ENCODE data around the gene SLC9A1.

The SLC9A1 gene

DNA sequence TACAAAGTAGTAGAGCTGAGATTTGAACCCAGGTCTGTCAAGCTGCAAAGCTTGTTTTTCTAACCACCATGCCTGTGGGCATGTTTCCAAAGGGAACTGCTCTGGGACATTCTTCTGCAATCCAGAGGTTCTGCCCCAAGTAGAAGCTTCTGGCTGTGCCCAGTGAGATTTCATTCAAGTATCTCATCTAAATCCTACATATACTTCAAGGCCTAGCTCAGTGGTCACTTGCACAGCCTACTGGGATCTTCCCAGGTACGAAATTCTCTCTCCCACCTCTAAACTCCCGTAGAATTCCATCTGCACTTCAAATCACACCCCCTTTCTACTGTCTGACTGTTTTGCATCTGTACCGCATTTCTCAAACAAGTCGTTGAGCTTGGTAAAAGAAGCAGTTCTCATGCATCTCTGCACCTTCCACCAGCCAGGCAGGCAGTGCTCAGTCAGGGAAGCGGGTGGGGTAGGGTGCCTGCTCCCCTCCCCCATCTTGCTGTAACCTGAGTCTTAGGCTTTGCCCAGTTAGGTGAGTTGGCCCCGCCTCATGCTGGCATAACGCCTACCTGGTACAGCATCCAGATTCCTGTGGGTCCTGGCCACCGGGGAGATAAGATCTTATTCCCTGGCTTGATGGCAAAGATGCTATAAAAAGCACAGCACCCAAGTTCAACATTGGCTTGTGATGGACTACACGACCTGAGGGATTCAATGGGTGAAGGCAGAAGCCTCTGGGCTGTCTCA, 13.5 kb downstream of the SLC9A1 start:
- Histone ChIP-seq H3K27ac (peak overlapping the region; percentile 51), H3K4me1 (peaks cover 15% of the 10 kb centered on the region), H3K9ac (no peak overlapping the region), H3K4me2 (ENCODE audit: low read length) (peak overlapping the region; percentile 28), H3K9me3 (ENCODE audit: control insufficient read depth, low read length) (no peaks in the 10 kb centered on the region), H2AFZ (no peak overlapping the region), H3K36me3 (ENCODE audit: control insufficient read depth, insufficient read depth, low read length) (no peaks in the 10 kb centered on the region), H3K79me2 (peaks cover 11% of the 10 kb centered on the region), H3K4me3 (ENCODE audit: low read depth, low read length) (no peak overlapping the region), H3K27me3 (ENCODE audit: control insufficient read depth, insufficient read depth, low read length) (no peaks in the 10 kb centered on the region)
- TF ChIP-seq, protein P1, sequence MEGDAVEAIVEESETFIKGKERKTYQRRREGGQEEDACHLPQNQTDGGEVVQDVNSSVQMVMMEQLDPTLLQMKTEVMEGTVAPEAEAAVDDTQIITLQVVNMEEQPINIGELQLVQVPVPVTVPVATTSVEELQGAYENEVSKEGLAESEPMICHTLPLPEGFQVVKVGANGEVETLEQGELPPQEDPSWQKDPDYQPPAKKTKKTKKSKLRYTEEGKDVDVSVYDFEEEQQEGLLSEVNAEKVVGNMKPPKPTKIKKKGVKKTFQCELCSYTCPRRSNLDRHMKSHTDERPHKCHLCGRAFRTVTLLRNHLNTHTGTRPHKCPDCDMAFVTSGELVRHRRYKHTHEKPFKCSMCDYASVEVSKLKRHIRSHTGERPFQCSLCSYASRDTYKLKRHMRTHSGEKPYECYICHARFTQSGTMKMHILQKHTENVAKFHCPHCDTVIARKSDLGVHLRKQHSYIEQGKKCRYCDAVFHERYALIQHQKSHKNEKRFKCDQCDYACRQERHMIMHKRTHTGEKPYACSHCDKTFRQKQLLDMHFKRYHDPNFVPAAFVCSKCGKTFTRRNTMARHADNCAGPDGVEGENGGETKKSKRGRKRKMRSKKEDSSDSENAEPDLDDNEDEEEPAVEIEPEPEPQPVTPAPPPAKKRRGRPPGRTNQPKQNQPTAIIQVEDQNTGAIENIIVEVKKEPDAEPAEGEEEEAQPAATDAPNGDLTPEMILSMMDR (IDR thresholded peaks at IDR 0.05) = no peak

DNA sequence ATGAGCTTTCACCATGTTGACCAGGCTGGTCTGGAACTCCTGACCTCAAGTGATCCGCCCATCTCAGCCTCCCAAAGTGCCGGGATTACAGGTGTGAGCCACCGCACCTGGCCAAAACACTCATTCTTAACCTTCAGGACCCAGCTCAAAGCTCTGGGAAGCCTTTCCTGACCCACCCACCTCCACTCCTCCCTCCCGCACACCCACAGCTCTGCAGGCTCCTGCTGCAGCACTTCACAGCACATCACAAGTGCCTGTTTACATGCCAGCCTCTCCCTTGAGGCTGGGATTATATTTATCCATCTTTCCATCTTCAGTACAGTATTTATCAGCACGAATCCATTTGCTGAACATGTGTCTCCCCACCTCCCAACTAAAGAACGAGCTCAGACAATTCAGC, 14.9 kb downstream of the SLC9A1 start:
- TF ChIP-seq, protein P1 (IDR thresholded peaks at IDR 0.05) = no peak
- H2AFZ ChIP-seq = no peak overlapping the region
- H3K4me1 ChIP-seq = peaks cover 15% of the 10 kb centered on the region
- no peak overlapping the region for H3K4me3 ChIP-seq (ENCODE audit: low read depth, low read length)
- no peaks in the 10 kb centered on the region for H3K9me3 ChIP-seq (ENCODE audit: control insufficient read depth, low read length)
- H3K9ac ChIP-seq = no peak overlapping the region
- H3K36me3 ChIP-seq (ENCODE audit: control insufficient read depth, insufficient read depth, low read length) = no peaks in the 10 kb centered on the region
- H3K4me2 ChIP-seq (ENCODE audit: low read length) = no peak overlapping the region
- no peak overlapping the region for H3K27ac ChIP-seq
- H3K79me2 ChIP-seq = peaks cover 11% of the 10 kb centered on the region
- no peaks in the 10 kb centered on the region for H3K27me3 ChIP-seq (ENCODE audit: control insufficient read depth, insufficient read depth, low read length)

DNA sequence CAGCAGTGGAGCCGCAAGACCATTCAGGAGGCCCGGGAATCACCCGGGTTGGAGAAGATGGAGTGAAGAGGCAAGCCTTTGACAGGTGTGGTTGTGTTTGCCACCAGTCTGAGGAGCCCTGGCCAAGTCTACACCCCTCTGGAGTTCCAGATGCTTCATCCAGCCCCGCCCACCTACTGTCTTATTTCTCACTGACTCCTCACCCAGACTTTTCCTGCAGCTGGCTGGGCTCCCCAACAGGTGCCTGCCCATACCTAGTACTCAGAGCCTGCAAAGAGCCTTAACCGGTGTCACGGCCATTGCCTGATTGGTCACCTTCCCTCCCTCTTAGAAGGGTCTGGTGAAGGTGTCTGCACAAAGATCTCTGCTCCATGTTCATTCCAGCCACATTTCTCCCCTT, 16.0 kb downstream of the SLC9A1 start:
- TF ChIP-seq, protein P1 (IDR thresholded peaks at IDR 0.05) = no peak
- Histone ChIP-seq H3K27ac (no peak overlapping the region), H2AFZ (no peak overlapping the region), H3K4me3 (ENCODE audit: low read depth, low read length) (no peak overlapping the region), H3K36me3 (ENCODE audit: control insufficient read depth, insufficient read depth, low read length) (no peaks in the 10 kb centered on the region), H3K4me2 (ENCODE audit: low read length) (no peak overlapping the region), H3K79me2 (peaks cover 15% of the 10 kb centered on the region), H3K4me1 (peaks cover 15% of the 10 kb centered on the region), H3K9me3 (ENCODE audit: control insufficient read depth, low read length) (no peaks in the 10 kb centered on the region), H3K9ac (no peak overlapping the region), H3K27me3 (ENCODE audit: control insufficient read depth, insufficient read depth, low read length) (no peaks in the 10 kb centered on the region)

DNA sequence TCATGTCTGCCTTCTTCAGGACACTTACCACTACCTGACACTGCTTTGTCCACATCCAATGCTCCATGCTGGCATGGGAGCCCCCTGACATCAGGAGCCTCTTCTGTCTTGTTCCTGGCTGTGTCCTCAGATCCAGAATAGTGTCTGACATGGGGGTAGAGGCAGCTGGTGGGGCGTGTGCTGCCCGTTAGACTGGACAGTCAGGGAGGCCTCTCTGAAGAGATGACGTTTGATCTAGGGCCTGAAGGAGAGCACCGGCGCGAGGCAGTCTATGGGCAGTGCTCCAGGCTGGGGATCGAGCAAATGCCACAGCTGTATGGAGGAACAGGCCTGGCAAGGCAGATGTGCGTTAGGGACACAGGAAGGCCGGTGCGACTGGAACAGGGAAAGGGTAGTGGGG, 16.6 kb downstream of the SLC9A1 start:
- Histone ChIP-seq H3K9me3 (ENCODE audit: control insufficient read depth, low read length) (no peaks in the 10 kb centered on the region), H3K4me1 (peaks cover 15% of the 10 kb centered on the region), H3K27ac (no peak overlapping the region), H3K79me2 (peaks cover 15% of the 10 kb centered on the region), H3K4me2 (ENCODE audit: low read length) (no peak overlapping the region), H2AFZ (no peak overlapping the region), H3K36me3 (ENCODE audit: control insufficient read depth, insufficient read depth, low read length) (no peaks in the 10 kb centered on the region), H3K27me3 (ENCODE audit: control insufficient read depth, insufficient read depth, low read length) (no peaks in the 10 kb centered on the region), H3K4me3 (ENCODE audit: low read depth, low read length) (no peak overlapping the region), H3K9ac (no peak overlapping the region)
- TF ChIP-seq, protein P1 (IDR thresholded peaks at IDR 0.05) = no peak

DNA sequence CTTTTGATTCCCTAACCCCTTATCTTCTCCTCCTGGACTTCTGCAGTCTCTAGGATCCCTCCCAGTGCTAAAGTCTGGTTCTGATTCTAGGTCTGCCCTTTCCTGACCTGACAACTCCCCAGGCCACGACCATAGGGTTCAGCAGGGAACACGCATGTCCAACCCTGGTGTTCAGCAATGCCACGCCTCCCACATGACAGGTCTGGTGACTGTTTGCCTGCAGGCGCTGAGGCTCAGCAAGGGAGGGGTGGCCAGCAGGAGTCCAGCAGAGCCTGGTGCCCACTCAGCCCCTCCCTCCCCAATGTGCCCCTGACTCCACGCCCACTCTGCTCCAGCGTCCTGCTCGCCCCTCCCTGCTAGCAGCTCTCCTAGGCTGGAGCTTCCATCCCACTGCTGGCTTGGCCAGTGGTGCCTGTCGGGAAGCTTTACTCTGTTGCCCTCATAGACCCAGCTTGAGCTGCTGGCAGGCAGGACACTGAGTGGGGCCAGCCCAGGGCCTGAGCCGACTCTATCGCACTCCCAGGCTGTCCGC, 17.3 kb downstream of the SLC9A1 start:
- TF ChIP-seq, protein P1 (IDR thresholded peaks at IDR 0.05) = no peak
- H3K4me1 ChIP-seq = peaks cover 13% of the 10 kb centered on the region
- H3K79me2 ChIP-seq = peaks cover 15% of the 10 kb centered on the region
- no peaks in the 10 kb centered on the region for H3K27me3 ChIP-seq (ENCODE audit: control insufficient read depth, insufficient read depth, low read length)
- H3K4me2 ChIP-seq (ENCODE audit: low read length) = no peak overlapping the region
- no peaks in the 10 kb centered on the region for H3K36me3 ChIP-seq (ENCODE audit: control insufficient read depth, insufficient read depth, low read length)
- H3K27ac ChIP-seq = no peak overlapping the region
- H3K4me3 ChIP-seq (ENCODE audit: low read depth, low read length) = no peak overlapping the region
- H3K9me3 ChIP-seq (ENCODE audit: control insufficient read depth, low read length) = no peaks in the 10 kb centered on the region
- no peak overlapping the region for H3K9ac ChIP-seq
- no peak overlapping the region for H2AFZ ChIP-seq

Data from parathyroid adenoma (tissue), 2 donors.